MCF 10A (cell line): ENCODE measurements around the gene BACH2. TPM values are rescaled to one million over a fixed set of nuclear protein-coding genes. Genes with fewer than 3 reads are reported as not detected.

Source experiments
- BruUV-seq: library from RNA; stranded (reverse); fragments of 400-500 nt; replicated peaks from 2 replicates; lab custom pipeline; 2021; lab: Mats Ljungman, UMichigan
- CTCF ChIA-PET: fragments of 300-600 bp; sonication (Branson Sonifier 250); formaldehyde crosslinking; extraction: SDS; loops from one replicate; lab custom pipeline; 2021; ENCODE audit warnings: antibody characterized with exemption, inconsistent platforms; lab: Yijun Ruan, JAX
- POLR2A ChIA-PET: fragments of 300-600, 350-650 bp; sonication (Branson Sonifier 250); formaldehyde crosslinking; extraction: SDS; loops from one replicate; lab custom pipeline; 2020; ENCODE audit warnings: antibody characterized with exemption, inconsistent platforms; lab: Yijun Ruan, JAX
- DNase-seq: peaks from one replicate; pipeline ENCODE4 v3.0.0-alpha.2; 2018; ENCODE audit not compliant: unreplicated experiment
- H3K27ac Mint-ChIP-seq: one replicate; pipeline ENCODE4 v1.8.0; 2022; ENCODE audit warnings: mild to moderate bottlenecking, low read depth, mixed read lengths; ENCODE audit not compliant: unreplicated experiment
- H3K27me3 Mint-ChIP-seq: one replicate; pipeline ENCODE4 v1.8.0; 2022; ENCODE audit warnings: mixed read lengths; ENCODE audit not compliant: insufficient read depth, unreplicated experiment
- H3K36me3 Mint-ChIP-seq: one replicate; pipeline ENCODE4 v1.8.0; 2022; ENCODE audit warnings: mild to moderate bottlenecking, moderate library complexity, mixed read lengths; ENCODE audit not compliant: insufficient read depth, unreplicated experiment
- H3K4me1 Mint-ChIP-seq: one replicate; pipeline ENCODE4 v1.8.0; 2022; ENCODE audit warnings: mixed read lengths; ENCODE audit not compliant: insufficient read depth, unreplicated experiment
- H3K4me3 Mint-ChIP-seq: one replicate; pipeline ENCODE4 v1.8.0; 2022; ENCODE audit warnings: mild to moderate bottlenecking, moderate library complexity, mixed read lengths; ENCODE audit not compliant: unreplicated experiment
- H3K9me3 Mint-ChIP-seq: one replicate; pipeline ENCODE4 v1.8.0; 2022; ENCODE audit warnings: mixed read lengths; ENCODE audit not compliant: unreplicated experiment
- intact Hi-C: fragments of 100-400 bp; cut with micrococcal nuclease; formaldehyde crosslinking; loops from 2 replicates; pipeline ENCODE4 v1.14.1; 2022
- total RNA-seq: library from RNA; stranded (reverse); gene quantifications from 2 replicates; pipeline ENCODE4 v1.2.3, GENCODE V29; 2022
- TF ChIP-seq, protein P1 (sequence below): fragments of 200-600 bp; IDR thresholded peaks from one replicate; pipeline ENCODE4 v1.8.0; 2022; ENCODE audit warnings: antibody characterized with exemption, mild to moderate bottlenecking; ENCODE audit not compliant: unreplicated experiment

Gene BACH2
- total RNA-seq, 1 experiment from 2014 or later = 9.9 TPM

DNA sequence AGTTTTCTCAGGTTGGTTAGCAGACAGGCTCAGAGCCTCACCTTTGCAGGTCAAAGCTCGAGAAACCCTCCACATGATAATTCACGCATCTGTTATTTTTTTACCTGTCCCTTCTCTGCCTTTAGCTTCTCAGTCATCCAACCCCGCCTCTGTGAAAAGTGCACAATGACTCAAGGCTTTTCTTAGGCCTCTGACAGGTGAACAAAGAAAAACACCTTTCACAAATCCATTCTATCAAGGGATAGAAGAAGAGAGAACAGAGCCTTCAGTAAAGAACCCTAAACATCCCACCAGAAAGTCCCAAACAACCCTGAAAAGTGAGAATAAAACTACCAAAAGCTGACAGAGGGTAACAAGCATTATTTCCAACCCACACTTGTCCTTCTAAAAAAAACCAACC lies 224.1 kb downstream of the BACH2 start:
- POLR2A ChIA-PET = interaction anchor here (0.9 to 1.3 kb wide), 2 partner anchors 10 to 73 kb away, joined by 4 read pairs; no protein-coding TSS in a partner anchor

GRCh38 chr6:90068703-90069523 lies 227.7 kb downstream of the BACH2 start:
- intact Hi-C loops = no loop called here
- Mint-ChIP-seq H3K4me3 (no peak overlapping the region), H3K9me3 (no peaks in the 10 kb centered on the region), H3K36me3 (peaks cover 5% of the 10 kb centered on the region), H3K27ac (no peak overlapping the region), H3K4me1 (peaks cover 24% of the 10 kb centered on the region), H3K27me3 (no peaks in the 10 kb centered on the region)
- DNase-seq = peak; percentile 47
- ChIA-PET CTCF (interaction anchor here (0.6 to 1.1 kb wide), 2 partner anchors 19 to 29 kb away, joined by 3 to 4 read pairs; no protein-coding TSS in a partner anchor), POLR2A (interaction anchor here (0.5 to 1.9 kb wide), 4 partner anchors 19 to 203 kb away, joined by 3 to 7 read pairs (median 4); no protein-coding TSS in a partner anchor)
- BruUV-seq = no TSS peak
- TF ChIP-seq, protein P1, sequence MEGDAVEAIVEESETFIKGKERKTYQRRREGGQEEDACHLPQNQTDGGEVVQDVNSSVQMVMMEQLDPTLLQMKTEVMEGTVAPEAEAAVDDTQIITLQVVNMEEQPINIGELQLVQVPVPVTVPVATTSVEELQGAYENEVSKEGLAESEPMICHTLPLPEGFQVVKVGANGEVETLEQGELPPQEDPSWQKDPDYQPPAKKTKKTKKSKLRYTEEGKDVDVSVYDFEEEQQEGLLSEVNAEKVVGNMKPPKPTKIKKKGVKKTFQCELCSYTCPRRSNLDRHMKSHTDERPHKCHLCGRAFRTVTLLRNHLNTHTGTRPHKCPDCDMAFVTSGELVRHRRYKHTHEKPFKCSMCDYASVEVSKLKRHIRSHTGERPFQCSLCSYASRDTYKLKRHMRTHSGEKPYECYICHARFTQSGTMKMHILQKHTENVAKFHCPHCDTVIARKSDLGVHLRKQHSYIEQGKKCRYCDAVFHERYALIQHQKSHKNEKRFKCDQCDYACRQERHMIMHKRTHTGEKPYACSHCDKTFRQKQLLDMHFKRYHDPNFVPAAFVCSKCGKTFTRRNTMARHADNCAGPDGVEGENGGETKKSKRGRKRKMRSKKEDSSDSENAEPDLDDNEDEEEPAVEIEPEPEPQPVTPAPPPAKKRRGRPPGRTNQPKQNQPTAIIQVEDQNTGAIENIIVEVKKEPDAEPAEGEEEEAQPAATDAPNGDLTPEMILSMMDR = no peak

More for the DNA sequence above, 224.1 kb downstream of the BACH2 start:
- no peak overlapping the region for H3K27ac Mint-ChIP-seq
- no peak overlapping the region for H3K4me3 Mint-ChIP-seq
- intact Hi-C loops = no loop called here
- H3K4me1 Mint-ChIP-seq = peaks cover 17% of the 10 kb centered on the region
- no peaks in the 10 kb centered on the region for H3K9me3 Mint-ChIP-seq
- BruUV-seq = no TSS peak
- H3K27me3 Mint-ChIP-seq = no peaks in the 10 kb centered on the region
- no peak for DNase-seq
- no peaks in the 10 kb centered on the region for H3K36me3 Mint-ChIP-seq
- TF ChIP-seq, protein P1 = no peak
- CTCF ChIA-PET = interaction anchor here (0.7 to 1.0 kb wide), 3 partner anchors 73 to 132 kb away, joined by 3 to 4 read pairs (median 3); no protein-coding TSS in a partner anchor

GRCh38 chr6:90068264-90068663 lies 228.4 kb downstream of the BACH2 start:
- intact Hi-C loops = no loop called here
- H3K4me1 Mint-ChIP-seq = peaks cover 23% of the 10 kb centered on the region
- H3K9me3 Mint-ChIP-seq = no peaks in the 10 kb centered on the region
- H3K27ac Mint-ChIP-seq = no peak overlapping the region
- TF ChIP-seq, protein P1 = no peak
- CTCF ChIA-PET = interaction anchor here (0.6 to 1.1 kb wide), 3 partner anchors 20 to 411 kb away, joined by 3 to 4 read pairs (median 3); no protein-coding TSS in a partner anchor
- H3K27me3 Mint-ChIP-seq = no peaks in the 10 kb centered on the region
- H3K4me3 Mint-ChIP-seq = no peak overlapping the region
- POLR2A ChIA-PET = interaction anchor here (0.5 to 1.9 kb wide), 3 partner anchors 19 to 61 kb away, joined by 3 to 7 read pairs (median 4); no protein-coding TSS in a partner anchor
- peaks cover 5% of the 10 kb centered on the region for H3K36me3 Mint-ChIP-seq
- BruUV-seq = no TSS peak
- DNase-seq = peak; percentile 92

DNA sequence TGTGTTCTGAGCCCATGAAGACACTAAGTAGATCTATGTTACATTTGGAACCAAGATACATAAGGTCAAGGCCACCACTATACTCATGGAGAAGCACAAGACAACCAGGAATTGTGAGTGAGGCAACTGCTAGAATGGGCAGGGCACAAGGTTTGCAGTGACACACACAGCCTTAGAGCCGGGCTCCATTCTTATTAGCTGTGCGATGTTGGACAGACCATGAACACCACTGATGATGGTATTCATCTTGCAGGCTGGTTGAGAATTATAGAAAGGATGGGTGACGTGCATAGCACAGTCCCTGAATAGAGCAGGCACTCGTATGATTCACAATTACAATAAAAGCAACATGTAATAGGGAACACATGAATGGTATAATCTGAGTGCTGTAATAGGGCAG lies 229.9 kb downstream of the BACH2 start:
- peaks cover 5% of the 10 kb centered on the region for H3K36me3 Mint-ChIP-seq
- no peak overlapping the region for H3K27ac Mint-ChIP-seq
- POLR2A ChIA-PET = interaction anchor here (0.6 kb wide), 1 partner anchor 230 kb away, joined by 3 read pairs; the partner anchor contains the start of gene BACH2
- no peaks in the 10 kb centered on the region for H3K9me3 Mint-ChIP-seq
- TF ChIP-seq, protein P1 = no peak
- DNase-seq = no peak
- BruUV-seq = no TSS peak
- intact Hi-C loops = no loop called here
- CTCF ChIA-PET = no interaction called here
- H3K4me1 Mint-ChIP-seq = peaks cover 23% of the 10 kb centered on the region
- H3K4me3 Mint-ChIP-seq = no peak overlapping the region
- no peaks in the 10 kb centered on the region for H3K27me3 Mint-ChIP-seq
